Subcutaneous adipose tissue (tissue), 4 donors: ENCODE results near the gene CLCN7. TPM values are rescaled to one million over a fixed set of nuclear protein-coding genes. Genes with fewer than 3 reads are reported as not detected.

Source experiments
- total RNA-seq, 4 donors: library from RNA; depleted of rRNA; stranded (reverse); fragments of >200 nt; gene quantifications; one replicate each; pipeline ENCODE4 v1.1.0, GENCODE V29; 2016
- TF ChIP-seq, protein P1 (sequence below): fragments of 450-650 bp; IDR thresholded peaks from one replicate; pipeline ENCODE4 v1.5.1; 2016; ENCODE audit warnings: low read depth, mild to moderate bottlenecking, control low read depth, antibody characterized with exemption, moderate library complexity

The CLCN7 gene
- total RNA-seq, 4 donors from 2014 or later, result 44.9 to 73.3 (median 56.6) TPM

DNA sequence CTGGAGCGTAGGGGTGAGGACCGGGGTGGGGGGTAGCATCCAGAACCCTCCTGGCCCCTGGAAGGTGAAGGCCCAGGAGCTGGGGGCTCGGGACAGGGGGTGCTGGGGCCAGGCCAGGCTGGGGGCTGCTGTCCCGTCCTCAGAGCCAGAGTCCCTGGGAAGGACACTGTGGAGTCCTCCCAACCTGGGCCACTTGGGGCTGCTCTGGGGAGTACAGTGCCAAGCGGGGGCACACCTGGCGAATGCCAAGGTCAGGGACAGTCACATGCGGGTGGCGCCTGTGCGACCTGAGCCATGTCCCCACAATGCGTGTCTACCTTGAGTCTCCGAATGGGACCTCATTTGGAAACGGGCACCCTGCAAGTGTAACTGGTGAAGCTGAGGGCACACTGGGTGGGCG lies 45.2 kb downstream of the CLCN7 start:
- TF ChIP-seq, protein P1, sequence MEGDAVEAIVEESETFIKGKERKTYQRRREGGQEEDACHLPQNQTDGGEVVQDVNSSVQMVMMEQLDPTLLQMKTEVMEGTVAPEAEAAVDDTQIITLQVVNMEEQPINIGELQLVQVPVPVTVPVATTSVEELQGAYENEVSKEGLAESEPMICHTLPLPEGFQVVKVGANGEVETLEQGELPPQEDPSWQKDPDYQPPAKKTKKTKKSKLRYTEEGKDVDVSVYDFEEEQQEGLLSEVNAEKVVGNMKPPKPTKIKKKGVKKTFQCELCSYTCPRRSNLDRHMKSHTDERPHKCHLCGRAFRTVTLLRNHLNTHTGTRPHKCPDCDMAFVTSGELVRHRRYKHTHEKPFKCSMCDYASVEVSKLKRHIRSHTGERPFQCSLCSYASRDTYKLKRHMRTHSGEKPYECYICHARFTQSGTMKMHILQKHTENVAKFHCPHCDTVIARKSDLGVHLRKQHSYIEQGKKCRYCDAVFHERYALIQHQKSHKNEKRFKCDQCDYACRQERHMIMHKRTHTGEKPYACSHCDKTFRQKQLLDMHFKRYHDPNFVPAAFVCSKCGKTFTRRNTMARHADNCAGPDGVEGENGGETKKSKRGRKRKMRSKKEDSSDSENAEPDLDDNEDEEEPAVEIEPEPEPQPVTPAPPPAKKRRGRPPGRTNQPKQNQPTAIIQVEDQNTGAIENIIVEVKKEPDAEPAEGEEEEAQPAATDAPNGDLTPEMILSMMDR, result no peak

DNA sequence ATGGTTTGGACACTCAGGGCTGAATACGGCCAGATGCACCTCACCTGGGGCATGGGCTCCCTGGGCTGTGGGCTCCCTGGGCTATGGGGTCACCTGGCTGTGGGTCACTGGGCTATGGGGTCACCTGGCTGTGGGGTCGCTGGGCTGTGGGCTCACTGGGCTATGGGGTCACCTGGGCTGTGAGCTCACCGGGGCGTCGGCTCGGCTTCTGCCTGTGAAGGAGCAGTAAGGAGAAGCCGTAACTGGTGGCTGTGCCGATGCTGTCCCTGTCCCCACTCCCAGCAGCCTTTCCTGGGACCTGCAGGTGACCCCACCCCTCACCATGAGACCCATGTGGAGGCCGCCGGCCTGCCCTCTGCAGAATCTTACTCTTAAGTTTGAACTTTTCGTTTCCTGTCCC lies 45.8 kb downstream of the CLCN7 start:
- TF ChIP-seq, protein P1, result no peak

DNA sequence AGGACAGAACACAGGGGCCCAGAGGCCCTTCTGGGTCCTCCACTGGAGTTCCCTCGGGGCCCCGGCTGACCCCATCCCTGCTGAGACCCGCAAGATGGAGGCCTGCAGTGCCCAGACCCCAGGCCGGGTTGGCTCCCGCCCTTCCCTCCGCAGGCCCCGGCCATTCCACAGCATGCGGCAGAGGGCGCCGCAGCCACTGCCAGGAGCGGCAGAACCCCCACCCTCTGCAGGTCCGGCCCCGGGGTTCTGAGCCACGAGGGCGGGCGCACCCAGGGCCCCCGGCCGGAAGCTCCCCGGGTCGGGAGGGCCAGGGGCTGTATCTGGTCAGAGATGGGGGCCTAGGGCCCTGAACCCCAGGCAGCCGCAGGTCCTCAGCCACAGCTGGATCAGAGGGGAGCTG lies 46.3 kb downstream of the CLCN7 start:
- TF ChIP-seq, protein P1, result no peak

DNA sequence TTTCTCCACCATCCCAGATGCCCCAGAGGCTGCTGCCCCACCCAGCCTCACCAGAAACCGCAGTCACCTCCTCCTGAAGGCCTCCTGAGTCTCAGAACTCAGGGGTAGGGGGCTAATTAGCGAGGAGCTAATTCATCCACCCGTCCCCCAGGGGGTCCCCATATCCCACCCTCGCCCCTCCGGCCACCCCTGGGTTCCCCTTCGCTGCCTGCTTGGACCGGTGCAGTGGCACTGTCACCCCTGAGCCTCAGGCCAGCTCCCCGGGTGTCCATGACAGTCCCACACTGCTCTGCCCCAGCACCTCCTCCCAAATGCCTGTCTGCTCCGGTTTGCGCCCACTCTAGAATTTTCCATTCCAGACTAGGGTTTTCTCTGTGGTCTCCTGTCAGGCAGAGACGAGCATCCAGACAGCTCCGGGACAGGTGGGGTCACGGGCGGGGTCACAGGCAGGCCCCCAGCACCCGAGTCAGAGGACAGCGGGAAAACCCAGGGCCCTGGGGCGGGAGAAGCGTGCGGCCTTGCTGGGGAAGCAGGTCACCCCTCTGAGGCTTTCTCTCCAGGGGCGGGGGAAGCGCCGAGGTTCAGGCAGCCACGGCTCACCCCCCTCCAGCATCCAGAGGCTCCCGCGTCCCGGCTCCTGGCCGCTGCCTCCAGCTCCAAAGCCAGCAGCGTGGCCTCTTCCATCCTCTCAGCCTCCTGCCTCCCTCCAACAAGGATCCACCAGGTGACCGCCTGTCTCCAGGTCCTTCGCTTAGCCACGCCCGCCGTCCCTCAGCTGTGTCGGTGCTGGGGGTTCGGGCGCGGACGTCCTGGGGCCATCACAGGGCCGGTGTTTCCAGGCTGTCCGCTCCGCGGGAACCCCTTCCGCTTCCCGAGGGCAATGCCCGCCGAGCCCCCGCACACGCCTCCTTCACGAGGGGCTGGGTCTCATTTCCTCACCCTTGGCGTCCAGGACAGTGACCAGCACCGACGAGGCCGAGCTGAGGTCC lies 47.1 kb downstream of the CLCN7 start:
- TF ChIP-seq, protein P1, result no peak

DNA sequence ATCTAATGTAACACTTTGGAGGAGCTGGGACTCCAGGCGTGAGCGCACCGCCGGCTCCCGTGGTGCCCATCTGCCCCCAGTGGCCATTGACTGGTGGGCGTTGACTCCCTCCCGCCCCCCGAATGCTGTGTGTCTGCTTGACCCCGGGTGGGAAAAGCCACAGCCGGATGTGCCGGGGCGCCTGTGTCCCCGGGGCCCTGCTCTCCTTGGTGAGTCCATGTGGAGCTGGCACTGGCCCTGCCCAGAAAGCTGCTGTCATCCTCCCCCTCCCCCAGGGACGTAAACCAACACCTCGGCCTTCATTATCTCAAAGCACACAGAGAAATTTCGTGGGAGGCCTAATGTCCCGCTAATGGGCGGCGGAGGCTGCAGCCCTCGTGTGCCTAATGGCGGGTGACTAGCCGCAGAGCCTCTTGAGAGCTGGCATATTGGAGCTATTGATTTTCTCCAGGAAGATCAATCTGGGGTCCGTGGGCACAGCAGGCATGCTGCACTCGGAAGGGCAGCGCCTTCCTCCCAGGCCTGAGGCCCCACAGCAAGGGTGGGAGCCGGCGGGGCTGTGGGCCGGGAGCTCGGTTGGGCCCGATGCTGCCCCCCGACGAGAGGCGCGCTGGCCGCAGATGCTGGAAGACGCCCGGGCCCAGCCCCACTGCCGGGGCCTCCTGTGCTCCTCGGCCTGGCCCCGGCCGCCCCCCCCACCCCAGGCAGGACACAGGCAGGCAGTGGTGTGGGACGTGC lies 47.9 kb downstream of the CLCN7 start:
- TF ChIP-seq, protein P1, result no peak

DNA sequence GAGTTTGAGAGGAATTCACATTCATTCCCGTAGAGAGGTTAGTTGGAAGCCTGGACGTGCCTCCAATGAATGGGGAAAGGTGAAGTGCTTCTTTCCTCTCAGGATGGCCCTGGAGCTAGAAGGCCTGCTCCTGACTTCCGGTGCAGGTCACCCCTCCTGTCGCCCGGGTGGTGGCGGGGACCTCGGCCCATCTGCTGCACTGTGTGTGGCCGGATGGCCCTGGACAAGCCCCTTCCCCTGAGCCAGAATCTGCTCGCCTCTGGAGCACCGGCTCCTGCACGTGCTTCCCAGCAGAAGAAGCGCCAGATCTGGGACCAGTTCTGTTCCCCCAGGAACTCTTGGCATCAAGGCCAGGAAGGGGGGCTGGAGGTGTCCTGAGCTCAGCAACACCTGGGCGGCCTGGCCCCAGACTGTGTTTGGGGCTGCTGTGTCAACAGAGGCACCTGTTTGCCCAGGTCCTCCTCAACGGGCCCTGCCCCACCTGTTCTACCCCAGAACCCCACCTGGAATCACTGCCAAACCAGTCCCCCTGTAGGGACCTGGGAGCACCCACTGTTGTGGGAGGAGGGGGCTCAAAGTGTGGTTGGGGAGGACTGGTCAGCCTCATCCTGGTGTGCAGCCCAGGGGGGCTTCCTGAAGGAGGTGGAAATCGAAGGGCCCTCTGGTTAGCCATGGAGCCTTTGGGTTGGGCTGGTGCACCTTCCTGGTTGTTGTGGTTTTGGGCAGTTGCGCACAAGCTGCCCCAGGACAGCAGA lies 49.0 kb downstream of the CLCN7 start:
- TF ChIP-seq, protein P1, result no peak
